Thyroid gland (tissue), 4 donors: Measurements from ENCODE around the gene ZNF385C.

ENCODE experiments used
- POLR2A ChIP-seq, 2 donors: fragments of 450-650 bp; IDR thresholded peaks; one replicate each; pipeline ENCODE4 v1.6.1; 2017; ENCODE audit warnings: antibody characterized with exemption in 2 of 2, mild to moderate bottlenecking in 2 of 2, moderate library complexity in 1 of 2
- TF ChIP-seq, protein P1 (sequence below), 6 experiments: fragments of 200-600 bp in 3 of 6; fragments of 450-650 bp in 3 of 6; sonication (generic) in 3 of 6; IDR thresholded peaks; one replicate each; pipeline ENCODE4 v1.5.1; 2016 to 2019; ENCODE audit warnings: antibody characterized with exemption in 6 of 6, mild to moderate bottlenecking in 2 of 6, inconsistent platforms in 1 of 6, moderate library complexity in 1 of 6

DNA sequence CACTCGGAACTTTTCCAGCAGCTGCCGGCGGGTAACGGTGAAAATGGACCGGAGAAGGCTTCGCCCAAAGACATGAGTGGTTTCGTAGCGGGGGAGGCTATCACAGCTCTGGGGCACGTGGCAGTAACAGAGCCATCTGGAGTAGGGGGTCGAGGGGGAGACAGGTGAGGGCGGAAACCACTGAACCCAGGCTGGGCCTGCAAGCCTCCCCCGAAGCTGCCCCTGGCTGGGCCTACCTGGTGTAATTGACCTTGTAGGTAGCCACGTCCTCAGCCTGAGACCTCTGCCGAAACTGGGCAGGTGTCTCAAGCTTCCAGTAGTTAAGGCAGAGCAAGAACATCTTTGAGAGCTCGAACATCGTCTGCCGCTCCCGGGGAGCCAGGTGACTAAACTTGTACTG is 21.0 kb upstream of the ZNF385C start:
- TF ChIP-seq, protein P1, sequence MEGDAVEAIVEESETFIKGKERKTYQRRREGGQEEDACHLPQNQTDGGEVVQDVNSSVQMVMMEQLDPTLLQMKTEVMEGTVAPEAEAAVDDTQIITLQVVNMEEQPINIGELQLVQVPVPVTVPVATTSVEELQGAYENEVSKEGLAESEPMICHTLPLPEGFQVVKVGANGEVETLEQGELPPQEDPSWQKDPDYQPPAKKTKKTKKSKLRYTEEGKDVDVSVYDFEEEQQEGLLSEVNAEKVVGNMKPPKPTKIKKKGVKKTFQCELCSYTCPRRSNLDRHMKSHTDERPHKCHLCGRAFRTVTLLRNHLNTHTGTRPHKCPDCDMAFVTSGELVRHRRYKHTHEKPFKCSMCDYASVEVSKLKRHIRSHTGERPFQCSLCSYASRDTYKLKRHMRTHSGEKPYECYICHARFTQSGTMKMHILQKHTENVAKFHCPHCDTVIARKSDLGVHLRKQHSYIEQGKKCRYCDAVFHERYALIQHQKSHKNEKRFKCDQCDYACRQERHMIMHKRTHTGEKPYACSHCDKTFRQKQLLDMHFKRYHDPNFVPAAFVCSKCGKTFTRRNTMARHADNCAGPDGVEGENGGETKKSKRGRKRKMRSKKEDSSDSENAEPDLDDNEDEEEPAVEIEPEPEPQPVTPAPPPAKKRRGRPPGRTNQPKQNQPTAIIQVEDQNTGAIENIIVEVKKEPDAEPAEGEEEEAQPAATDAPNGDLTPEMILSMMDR (IDR thresholded peaks at IDR 0.05) = no peak
- TF ChIP-seq POLR2A (IDR thresholded peaks at IDR 0.05) = no peak
